ENCODE measurements around the gene RFC4.

- TF ChIP-seq CTCF (IDR thresholded peaks at IDR 0.05) (no peak), POLR2A (IDR thresholded peaks at IDR 0.05) (no peak)
Observed at GRCh38 chr3:186818516-186818915, 12.2 kb upstream of the RFC4 start.

Measured in Peyer's patch (tissue), 4 donors.